PC-3 (cell line): ENCODE data around the gene IRF9. TPM values are rescaled to one million over a fixed set of nuclear protein-coding genes. Genes with fewer than 3 reads are reported as not detected.

Experiments used
- ATAC-seq: fragments of 200-7000 bp; cut with Tn5 transposase; 2 replicates; pipeline ENCODE4 v1.9.1; 2020; ENCODE audit warnings: mild to moderate bottlenecking, moderate library complexity
- BruUV-seq: library from RNA; stranded (reverse); fragments of 400-500 nt; replicated peaks from 2 replicates; lab custom pipeline; 2021; lab: Mats Ljungman, UMichigan
- CTCF ChIA-PET: fragments of 300-600 bp; sonication (Branson Sonifier 250); formaldehyde crosslinking; loops from one replicate; lab custom pipeline; 2022; ENCODE audit warnings: antibody characterized with exemption; lab: Charles Lee
- POLR2A ChIA-PET: fragments of 300-600 bp; sonication (Branson Sonifier 250); formaldehyde crosslinking; loops from one replicate; lab custom pipeline; 2022; ENCODE audit warnings: antibody characterized with exemption; ENCODE audit not compliant: unreplicated experiment; lab: Charles Lee
- DNase-seq: peaks from one replicate; pipeline ENCODE4 v3.0.0-alpha.2; 2015
- H2AFZ ChIP-seq: fragments of 300-600 bp; sonication (generic); 2 replicates; pipeline ENCODE4 v1.6.0; 2016; ENCODE audit warnings: antibody characterized with exemption, low read length
- H3F3A ChIP-seq: fragments of 300-600 bp; sonication (generic); one replicate; pipeline ENCODE4 v1.6.0; 2017; ENCODE audit warnings: antibody characterized with exemption, low read length, control low read depth, mild to moderate bottlenecking; ENCODE audit not compliant: unreplicated experiment
- H3K27ac ChIP-seq: fragments of 300-600 bp; sonication (generic); 2 replicates; pipeline ENCODE4 v1.5.1; 2016; ENCODE audit warnings: mild to moderate bottlenecking, low read length
- H3K27me3 ChIP-seq: fragments of 300-600 bp; sonication (generic); 2 replicates; pipeline ENCODE4 v1.6.1; 2016; ENCODE audit warnings: low read length, mixed read lengths
- H3K36me3 ChIP-seq: fragments of 300-600 bp; sonication (generic); 2 replicates; pipeline ENCODE4 v1.6.1; 2016; ENCODE audit warnings: low read depth, mixed run types, low read length, mixed read lengths
- H3K4me1 ChIP-seq: fragments of 300-600 bp; sonication (generic); 2 replicates; pipeline ENCODE4 v1.5.1; 2016; ENCODE audit warnings: low read length; ENCODE audit not compliant: insufficient read depth
- H3K4me2 ChIP-seq: fragments of 300-600 bp; sonication (generic); 2 replicates; pipeline ENCODE4 v1.6.0; 2016; ENCODE audit warnings: low read length
- H3K4me3 ChIP-seq: fragments of 300-600 bp; sonication (generic); 2 replicates; pipeline ENCODE4 v1.5.1; 2016; ENCODE audit warnings: mild to moderate bottlenecking, low read length, mixed read lengths
- H3K79me2 ChIP-seq: fragments of 300-600 bp; sonication (generic); 2 replicates; pipeline ENCODE4 v1.6.1; 2017; ENCODE audit warnings: low read length, mixed read lengths
- H3K9ac ChIP-seq: fragments of 300-600 bp; sonication (generic); 2 replicates; pipeline ENCODE4 v1.6.0; 2016; ENCODE audit warnings: mild to moderate bottlenecking, low read length
- H3K9me2 ChIP-seq: fragments of 300-600 bp; sonication (generic); replicated peaks from 2 replicates; pipeline ENCODE4 v1.6.1; 2016; ENCODE audit warnings: mixed run types, low read length, mixed read lengths
- H3K9me3 ChIP-seq: fragments of 300-600 bp; sonication (generic); 2 replicates; pipeline ENCODE4 v1.6.1; 2016; ENCODE audit warnings: low read length, mixed read lengths
- H4K20me1 ChIP-seq: fragments of 300-600 bp; sonication (generic); 2 replicates; pipeline ENCODE4 v1.6.1; 2016; ENCODE audit warnings: low read length, mixed read lengths
- EZH2 ChIP-seq: fragments of 300-600 bp; sonication (generic); IDR thresholded peaks from one replicate; pipeline ENCODE4 v1.6.1; 2017; ENCODE audit warnings: antibody characterized with exemption, mild to moderate bottlenecking, low read length; ENCODE audit not compliant: unreplicated experiment
- EZH2phosphoT487 ChIP-seq: fragments of 300-600 bp; sonication (generic); IDR thresholded peaks from 2 replicates; pipeline ENCODE4 v1.6.1; 2018; ENCODE audit warnings: mild to moderate bottlenecking, antibody characterized with exemption, low read length, borderline replicate concordance
- intact Hi-C: fragments of 100-400 bp; cut with micrococcal nuclease; formaldehyde crosslinking; loops from 2 replicates; pipeline ENCODE4 v1.9.0; 2023
- total RNA-seq: library from RNA; depleted of rRNA; stranded (reverse); fragments of >200 nt; gene quantifications from 2 replicates; pipeline ENCODE4 v1.2.3, GENCODE V29; 2014
- TF ChIP-seq, protein P1 (sequence below): fragments of 300-600 bp; sonication (generic); conservative IDR thresholded peaks from 2 replicates; pipeline ENCODE4 v1.5.1; 2017; ENCODE audit warnings: antibody characterized with exemption, low read depth, mild to moderate bottlenecking, low read length

IRF9 gene
- total RNA-seq, 1 experiment from 2014 or later: 10.5 TPM

DNA sequence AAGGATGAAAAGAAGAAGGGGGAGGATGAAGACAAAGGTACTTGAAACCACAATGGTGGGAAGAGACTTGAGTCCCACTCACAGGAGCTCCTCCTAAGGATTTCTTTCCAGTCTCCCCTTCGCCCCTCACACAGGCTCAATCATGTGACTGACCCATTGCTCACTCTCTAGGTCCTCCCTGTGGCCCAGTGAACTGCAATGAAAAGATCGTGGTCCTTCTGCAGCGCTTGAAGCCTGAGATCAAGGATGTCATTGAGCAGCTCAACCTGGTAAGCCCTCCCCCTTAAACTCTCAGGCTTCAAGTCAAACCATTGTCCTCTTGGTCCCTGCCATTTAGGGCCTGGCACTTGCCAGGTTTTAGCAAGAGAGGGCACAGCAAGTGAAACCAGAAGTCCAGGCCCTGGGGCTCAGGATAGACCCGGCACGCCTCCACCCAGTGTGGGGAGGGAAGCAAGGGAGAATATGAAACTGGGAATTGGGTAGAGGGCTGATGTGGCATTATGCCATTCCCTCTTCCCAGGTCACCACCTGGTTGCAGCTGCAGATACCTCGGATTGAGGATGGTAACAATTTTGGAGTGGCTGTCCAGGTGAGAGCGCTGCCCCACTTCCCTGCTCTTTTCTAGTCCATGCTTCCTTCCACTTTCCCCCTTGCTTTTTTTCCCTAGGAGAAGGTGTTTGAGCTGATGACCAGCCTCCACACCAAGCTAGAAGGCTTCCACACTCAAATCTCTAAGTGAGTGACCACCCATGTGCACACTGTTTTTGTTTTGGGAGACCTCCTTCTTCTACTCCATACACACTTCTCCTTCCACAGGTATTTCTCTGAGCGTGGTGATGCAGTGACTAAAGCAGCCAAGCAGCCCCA lies 23.3 kb upstream of the IRF9 start:
- ChIA-PET CTCF (no interaction called here), POLR2A (interaction anchor here (2.0 kb wide), 1 partner anchor 23 kb away, joined by 14 read pairs; the partner anchor contains the start of genes DCAF11 and NRL)
- intact Hi-C loops: no loop called here
- Histone ChIP-seq H3K9me3 (no peaks in the 10 kb centered on the region), H3K27me3 (no peaks in the 10 kb centered on the region), H4K20me1 (no peaks in the 10 kb centered on the region), H3K4me3 (no peak overlapping the region), H3K9ac (no peak overlapping the region), H3K79me2 (peaks cover 38% of the 10 kb centered on the region), H3F3A (no peaks in the 10 kb centered on the region), H3K9me2 (no peaks in the 10 kb centered on the region), H3K4me2 (no peak overlapping the region; the same call in 1 of the 2 replicates), H3K36me3 (peaks cover 17% of the 10 kb centered on the region; the same call in 1 of the 2 replicates), H3K4me1 (peaks cover 26% of the 10 kb centered on the region), H3K27ac (no peak overlapping the region), H2AFZ (no peak overlapping the region)
- ATAC-seq (no peak), DNase-seq (no peak)
- TF ChIP-seq EZH2phosphoT487: no peak
- no peak for TF ChIP-seq EZH2
- TF ChIP-seq, protein P1, sequence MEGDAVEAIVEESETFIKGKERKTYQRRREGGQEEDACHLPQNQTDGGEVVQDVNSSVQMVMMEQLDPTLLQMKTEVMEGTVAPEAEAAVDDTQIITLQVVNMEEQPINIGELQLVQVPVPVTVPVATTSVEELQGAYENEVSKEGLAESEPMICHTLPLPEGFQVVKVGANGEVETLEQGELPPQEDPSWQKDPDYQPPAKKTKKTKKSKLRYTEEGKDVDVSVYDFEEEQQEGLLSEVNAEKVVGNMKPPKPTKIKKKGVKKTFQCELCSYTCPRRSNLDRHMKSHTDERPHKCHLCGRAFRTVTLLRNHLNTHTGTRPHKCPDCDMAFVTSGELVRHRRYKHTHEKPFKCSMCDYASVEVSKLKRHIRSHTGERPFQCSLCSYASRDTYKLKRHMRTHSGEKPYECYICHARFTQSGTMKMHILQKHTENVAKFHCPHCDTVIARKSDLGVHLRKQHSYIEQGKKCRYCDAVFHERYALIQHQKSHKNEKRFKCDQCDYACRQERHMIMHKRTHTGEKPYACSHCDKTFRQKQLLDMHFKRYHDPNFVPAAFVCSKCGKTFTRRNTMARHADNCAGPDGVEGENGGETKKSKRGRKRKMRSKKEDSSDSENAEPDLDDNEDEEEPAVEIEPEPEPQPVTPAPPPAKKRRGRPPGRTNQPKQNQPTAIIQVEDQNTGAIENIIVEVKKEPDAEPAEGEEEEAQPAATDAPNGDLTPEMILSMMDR: no peak
- BruUV-seq: TSS peak; percentile 21

DNA sequence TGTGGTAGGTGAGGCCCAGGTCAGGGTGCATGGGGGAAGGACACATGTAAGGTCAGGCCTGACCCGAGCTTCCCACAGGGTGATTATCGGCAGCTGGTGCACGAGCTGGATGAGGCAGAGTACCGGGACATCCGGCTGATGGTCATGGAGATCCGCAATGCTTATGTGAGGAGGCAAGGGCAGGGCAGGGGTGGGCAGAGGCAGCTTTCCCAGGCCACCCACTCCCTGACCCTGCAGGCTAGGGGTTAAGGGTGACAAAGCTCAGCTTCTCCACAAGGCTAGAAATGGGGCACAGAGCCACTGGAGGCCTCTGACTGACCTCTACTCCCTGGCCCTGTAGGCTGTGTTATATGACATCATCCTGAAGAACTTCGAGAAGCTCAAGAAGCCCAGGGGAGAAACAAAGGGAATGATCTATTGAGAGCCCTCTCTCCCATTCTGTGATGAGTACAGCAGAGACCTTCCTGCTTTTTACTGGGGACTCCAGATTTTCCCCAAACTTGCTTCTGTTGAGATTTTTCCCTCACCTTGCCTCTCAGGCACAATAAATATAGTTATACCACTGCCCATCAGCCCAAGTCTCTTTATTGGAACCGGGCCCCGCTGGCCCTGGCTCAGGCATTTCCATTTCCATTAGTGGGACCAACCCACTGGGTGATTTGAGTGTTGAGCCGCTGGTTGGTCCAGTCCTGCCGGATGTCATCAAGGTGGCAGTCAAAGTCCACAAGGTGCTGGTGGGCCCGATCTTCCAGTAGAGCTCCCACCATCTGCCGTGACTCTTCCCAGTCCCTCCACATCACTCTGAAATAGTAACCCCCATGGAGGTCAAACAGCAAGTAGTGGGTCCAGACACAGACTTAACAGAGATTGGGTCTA lies 22.4 kb upstream of the IRF9 start:
- Histone ChIP-seq H3K36me3 (peaks cover 17% of the 10 kb centered on the region; the same call in 1 of the 2 replicates), H3K9me3 (no peaks in the 10 kb centered on the region), H4K20me1 (no peaks in the 10 kb centered on the region), H3K27me3 (no peaks in the 10 kb centered on the region), H3K79me2 (peaks cover 38% of the 10 kb centered on the region), H3K4me3 (no peak overlapping the region), H2AFZ (no peak overlapping the region), H3K9me2 (no peaks in the 10 kb centered on the region), H3K4me1 (peaks cover 26% of the 10 kb centered on the region), H3F3A (no peaks in the 10 kb centered on the region), H3K27ac (no peak overlapping the region), H3K4me2 (0 out of 2 replicates have a peak overlapping the region, but pooled peaks have one; percentile 92), H3K9ac (no peak overlapping the region)
- intact Hi-C loops: no loop called here
- ChIA-PET CTCF (no interaction called here), POLR2A (no interaction called here)
- ATAC-seq: no peak
- TF ChIP-seq, protein P1: no peak
- TF ChIP-seq EZH2 (no peak), EZH2phosphoT487 (no peak)
- no TSS peak for BruUV-seq
- no peak for DNase-seq
